ENCODE data around the gene CHL1. TPM values are rescaled to one million over a fixed set of nuclear protein-coding genes. Genes with fewer than 3 reads are reported as not detected.

Gene CHL1
- total RNA-seq, 1 donor from 2014 or later, result 0.26 TPM

DNA sequence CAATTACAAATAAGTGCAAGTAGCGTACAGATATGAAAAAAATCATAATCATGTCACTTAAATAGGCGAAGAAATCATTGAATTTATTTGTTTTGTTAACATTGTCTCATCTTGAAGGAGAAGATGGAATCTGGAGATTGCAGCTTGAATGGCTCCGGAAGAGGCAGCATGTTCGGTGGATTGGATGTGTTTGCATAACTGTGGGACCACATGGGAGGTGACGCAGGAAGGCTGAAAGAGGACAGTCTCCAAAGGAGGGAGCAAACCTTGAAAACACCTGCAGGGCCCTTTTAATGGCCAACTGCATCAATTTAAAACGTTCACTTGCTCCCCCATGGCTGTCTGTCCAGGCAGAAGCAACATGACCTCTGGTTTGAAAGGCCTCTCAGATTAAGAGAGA lies 61.3 kb downstream of the CHL1 start:
- TF ChIP-seq, protein P1, sequence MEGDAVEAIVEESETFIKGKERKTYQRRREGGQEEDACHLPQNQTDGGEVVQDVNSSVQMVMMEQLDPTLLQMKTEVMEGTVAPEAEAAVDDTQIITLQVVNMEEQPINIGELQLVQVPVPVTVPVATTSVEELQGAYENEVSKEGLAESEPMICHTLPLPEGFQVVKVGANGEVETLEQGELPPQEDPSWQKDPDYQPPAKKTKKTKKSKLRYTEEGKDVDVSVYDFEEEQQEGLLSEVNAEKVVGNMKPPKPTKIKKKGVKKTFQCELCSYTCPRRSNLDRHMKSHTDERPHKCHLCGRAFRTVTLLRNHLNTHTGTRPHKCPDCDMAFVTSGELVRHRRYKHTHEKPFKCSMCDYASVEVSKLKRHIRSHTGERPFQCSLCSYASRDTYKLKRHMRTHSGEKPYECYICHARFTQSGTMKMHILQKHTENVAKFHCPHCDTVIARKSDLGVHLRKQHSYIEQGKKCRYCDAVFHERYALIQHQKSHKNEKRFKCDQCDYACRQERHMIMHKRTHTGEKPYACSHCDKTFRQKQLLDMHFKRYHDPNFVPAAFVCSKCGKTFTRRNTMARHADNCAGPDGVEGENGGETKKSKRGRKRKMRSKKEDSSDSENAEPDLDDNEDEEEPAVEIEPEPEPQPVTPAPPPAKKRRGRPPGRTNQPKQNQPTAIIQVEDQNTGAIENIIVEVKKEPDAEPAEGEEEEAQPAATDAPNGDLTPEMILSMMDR (IDR thresholded peaks at IDR 0.05; ENCODE audit: insufficient read depth, low read length, severe bottlenecking), result no peak
- H3K27me3 ChIP-seq (ENCODE audit: control insufficient read depth, insufficient read depth, low read length), result no peaks in the 10 kb centered on the region
- FAIRE-seq (no peak), DNase-seq (ENCODE audit: low read depth) (no peak)
- no peak overlapping the region for H3K4me3 ChIP-seq (ENCODE audit: low read depth, low read length)
- no peaks in the 10 kb centered on the region for H3K36me3 ChIP-seq (ENCODE audit: control insufficient read depth, insufficient read depth, low read length)

DNA sequence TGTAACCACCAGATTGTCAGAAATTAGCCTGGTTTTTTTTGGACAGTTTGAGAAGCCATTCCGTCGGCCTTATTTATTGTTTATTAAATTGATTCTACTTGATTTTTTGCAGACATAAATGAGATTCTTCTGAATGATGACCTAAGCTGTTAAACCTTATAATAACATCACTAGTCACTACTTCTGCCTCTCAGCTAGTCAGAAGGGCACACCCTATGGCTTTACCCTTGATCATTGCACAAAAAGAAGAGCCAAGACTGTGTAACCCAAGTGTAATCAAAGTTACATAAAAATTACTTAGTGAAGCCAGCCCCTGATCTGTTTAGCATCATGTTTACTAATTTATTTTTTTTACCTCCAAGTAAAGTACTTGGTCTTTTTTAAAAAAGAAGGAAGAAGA lies 64.3 kb downstream of the CHL1 start:
- no peaks in the 10 kb centered on the region for H3K36me3 ChIP-seq (ENCODE audit: control insufficient read depth, insufficient read depth, low read length)
- FAIRE-seq, result no peak
- TF ChIP-seq, protein P1 (IDR thresholded peaks at IDR 0.05; ENCODE audit: insufficient read depth, low read length, severe bottlenecking), result no peak
- no peak overlapping the region for H3K4me3 ChIP-seq (ENCODE audit: low read depth, low read length)
- DNase-seq (ENCODE audit: low read depth), result no peak
- no peaks in the 10 kb centered on the region for H3K27me3 ChIP-seq (ENCODE audit: control insufficient read depth, insufficient read depth, low read length)

DNA sequence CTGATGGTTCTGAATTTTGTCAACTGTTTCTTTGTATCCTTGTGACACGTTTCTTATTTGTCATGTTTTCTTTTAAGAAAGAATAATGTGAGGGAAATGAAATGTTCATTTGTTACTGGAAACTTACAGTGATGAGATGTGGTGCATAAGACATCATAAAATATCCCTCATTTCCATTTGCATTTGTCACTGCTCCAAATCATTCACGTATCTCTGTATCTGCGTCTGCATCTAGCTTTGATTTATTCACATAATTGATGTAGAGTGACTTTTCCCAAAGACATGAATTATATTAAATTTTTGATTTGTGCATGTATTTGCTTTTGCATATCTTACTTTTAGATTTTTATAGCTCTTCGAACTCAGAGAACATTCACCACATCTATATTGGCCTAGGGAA lies 66.8 kb downstream of the CHL1 start:
- DNase-seq (ENCODE audit: low read depth), result no peak
- Histone ChIP-seq H3K36me3 (ENCODE audit: control insufficient read depth, insufficient read depth, low read length) (no peaks in the 10 kb centered on the region), H3K27me3 (ENCODE audit: control insufficient read depth, insufficient read depth, low read length) (no peaks in the 10 kb centered on the region), H3K4me3 (ENCODE audit: low read depth, low read length) (no peak overlapping the region)
- no peak for FAIRE-seq
- TF ChIP-seq, protein P1 (IDR thresholded peaks at IDR 0.05; ENCODE audit: insufficient read depth, low read length, severe bottlenecking), result no peak

DNA sequence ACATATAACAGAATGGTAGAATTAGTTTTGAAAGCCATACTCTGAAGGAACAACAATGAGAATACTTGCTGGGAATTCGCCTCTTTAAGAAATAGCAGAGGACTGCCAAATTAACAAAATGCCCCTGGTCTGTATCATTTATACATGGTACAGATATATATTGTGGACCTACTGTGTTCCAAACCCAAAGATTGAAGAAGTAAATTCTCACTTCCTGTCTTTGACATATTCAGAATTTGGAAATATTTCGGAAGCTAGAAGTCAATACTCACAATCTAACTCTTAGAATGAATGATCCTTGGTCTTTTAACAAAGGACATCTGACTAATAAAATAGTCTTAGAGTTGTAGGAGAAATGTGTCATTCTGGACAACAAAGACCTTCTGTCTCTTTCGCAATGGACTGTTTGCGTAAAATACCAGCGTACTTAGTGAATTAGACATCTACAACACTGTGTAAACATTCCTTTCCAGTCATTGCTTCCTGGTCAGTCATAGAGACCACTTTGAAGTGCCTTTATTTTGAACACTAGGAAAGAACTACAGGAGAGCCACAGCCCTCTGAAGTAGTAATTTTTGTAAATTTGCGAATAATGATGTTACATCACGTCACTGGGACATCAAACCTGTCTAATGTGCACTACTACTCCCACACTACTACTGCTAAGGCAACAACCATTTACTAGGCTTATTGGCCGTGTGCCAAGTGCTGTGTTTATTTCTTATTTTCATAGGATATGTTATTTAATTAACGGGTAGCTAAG lies 68.0 kb downstream of the CHL1 start:
- H3K36me3 ChIP-seq (ENCODE audit: control insufficient read depth, insufficient read depth, low read length), result no peaks in the 10 kb centered on the region
- FAIRE-seq (peak; percentile 66), DNase-seq (ENCODE audit: low read depth) (peak; percentile 100)
- H3K4me3 ChIP-seq (ENCODE audit: low read depth, low read length), result no peak overlapping the region
- TF ChIP-seq, protein P1 (IDR thresholded peaks at IDR 0.05; ENCODE audit: insufficient read depth, low read length, severe bottlenecking), result no peak
- no peaks in the 10 kb centered on the region for H3K27me3 ChIP-seq (ENCODE audit: control insufficient read depth, insufficient read depth, low read length)

DNA sequence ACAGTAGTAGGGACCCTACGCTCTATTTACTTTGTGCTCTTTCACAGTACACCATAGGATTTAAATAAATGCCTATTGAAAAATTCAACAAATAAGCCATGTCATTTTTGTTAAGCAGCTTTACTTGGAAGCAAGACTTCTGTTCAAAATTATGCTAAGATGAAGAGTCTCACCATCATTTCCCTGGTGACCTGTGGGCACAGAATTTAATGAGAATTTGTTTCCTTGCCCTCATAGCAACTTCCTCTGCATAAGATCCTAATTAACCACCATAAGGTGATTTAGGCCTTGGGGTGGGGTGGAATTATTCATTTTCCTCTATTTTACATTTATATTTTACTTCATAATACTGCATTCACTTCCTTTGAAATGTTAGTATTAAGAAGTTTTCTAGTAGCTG lies 70.5 kb downstream of the CHL1 start:
- Histone ChIP-seq H3K27me3 (ENCODE audit: control insufficient read depth, insufficient read depth, low read length) (no peaks in the 10 kb centered on the region), H3K4me3 (ENCODE audit: low read depth, low read length) (no peak overlapping the region), H3K36me3 (ENCODE audit: control insufficient read depth, insufficient read depth, low read length) (no peaks in the 10 kb centered on the region)
- FAIRE-seq, result no peak
- no peak for DNase-seq (ENCODE audit: low read depth)
- TF ChIP-seq, protein P1 (IDR thresholded peaks at IDR 0.05; ENCODE audit: insufficient read depth, low read length, severe bottlenecking), result no peak

DNA sequence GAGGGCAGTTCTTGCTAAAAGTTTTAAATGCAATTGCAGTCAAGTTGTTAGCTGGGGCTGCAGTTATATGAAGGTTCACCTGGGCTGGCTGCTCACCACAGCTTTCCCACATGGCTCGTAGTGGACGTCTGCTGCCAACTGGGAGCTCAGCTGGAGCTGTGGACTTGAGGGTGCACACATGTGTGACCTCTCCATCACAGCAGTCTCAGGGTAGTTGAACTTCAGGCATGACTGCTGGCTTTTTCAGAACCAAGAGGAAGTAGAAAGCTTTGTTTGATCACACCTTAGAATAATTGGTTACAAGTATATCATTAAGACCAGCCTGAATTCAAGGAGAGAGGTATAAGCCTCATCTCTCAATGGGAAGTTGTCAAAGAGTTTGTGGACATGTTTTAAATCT lies 74.1 kb downstream of the CHL1 start:
- Histone ChIP-seq H3K36me3 (ENCODE audit: control insufficient read depth, insufficient read depth, low read length) (no peaks in the 10 kb centered on the region), H3K4me3 (ENCODE audit: low read depth, low read length) (no peak overlapping the region), H3K27me3 (ENCODE audit: control insufficient read depth, insufficient read depth, low read length) (no peaks in the 10 kb centered on the region)
- FAIRE-seq, result no peak
- TF ChIP-seq, protein P1 (IDR thresholded peaks at IDR 0.05; ENCODE audit: insufficient read depth, low read length, severe bottlenecking), result no peak
- DNase-seq (ENCODE audit: low read depth), result no peak

Data from bronchial epithelial cell (primary cell).